Ishikawa (cell line): ENCODE data around the gene KIF3C.

Source experiments
- CEBPB ChIP-seq: IDR thresholded peaks from 2 replicates; pipeline ENCODE4 v1.6.1; 2012
- CREB1 ChIP-seq: IDR thresholded peaks from 2 replicates; pipeline ENCODE4 v1.6.1; 2012; ENCODE audit warnings: low read depth
- EGR1 ChIP-seq: IDR thresholded peaks from 2 replicates; pipeline ENCODE4 v1.6.1; 2012
- EP300 ChIP-seq: IDR thresholded peaks from 2 replicates; pipeline ENCODE4 v1.6.1; 2012; ENCODE audit warnings: borderline replicate concordance
- FOXM1 ChIP-seq: IDR thresholded peaks from 2 replicates; pipeline ENCODE4 v1.6.1; 2012; ENCODE audit warnings: low read depth, borderline replicate concordance
- NFIC ChIP-seq: IDR thresholded peaks from 2 replicates; pipeline ENCODE4 v1.6.1; 2012
- RAD21 ChIP-seq: IDR thresholded peaks from 2 replicates; pipeline ENCODE4 v1.6.1; 2012; ENCODE audit warnings: low read depth
- TAF1 ChIP-seq: IDR thresholded peaks from 2 replicates; pipeline ENCODE4 v1.6.1; 2012; ENCODE audit warnings: low read depth, mild to moderate bottlenecking
- TEAD4 ChIP-seq: IDR thresholded peaks from 2 replicates; pipeline ENCODE4 v1.6.1; 2012
- TF ChIP-seq, protein P1 (sequence below): IDR thresholded peaks from 2 replicates; pipeline ENCODE4 v1.6.1; 2012; ENCODE audit warnings: low read depth, mild to moderate bottlenecking
- TF ChIP-seq, protein P2 (sequence below): IDR thresholded peaks from 2 replicates; pipeline ENCODE4 v1.6.1; 2012
- TF ChIP-seq, protein P3 (sequence below): IDR thresholded peaks from 2 replicates; pipeline ENCODE4 v1.6.1; 2012

DNA sequence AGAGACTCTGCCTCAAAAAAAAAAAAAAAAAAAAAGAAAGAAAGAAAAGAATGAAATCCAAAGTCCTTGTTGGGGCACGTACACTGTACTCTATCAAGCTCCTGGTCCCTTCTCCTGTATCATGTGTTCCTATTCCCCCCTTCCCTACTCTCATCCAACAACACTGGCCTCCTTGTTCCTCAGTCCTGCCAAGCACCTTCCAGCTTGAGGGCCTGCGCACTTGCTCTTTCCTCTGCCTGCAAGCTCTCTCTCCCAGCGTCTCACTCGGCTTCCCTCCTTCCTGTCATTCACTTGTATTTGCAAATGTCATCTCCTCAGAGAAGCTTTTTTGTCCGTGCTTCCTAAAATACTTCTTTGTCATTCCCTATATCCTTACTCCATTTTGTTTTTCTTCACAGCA lies 10.8 kb upstream of the KIF3C start:
- TF ChIP-seq CEBPB (no peak), FOXM1 (no peak), TAF1 (no peak), NFIC (no peak), EP300 (no peak), TEAD4 (no peak), EGR1 (no peak), RAD21 (no peak), CREB1 (no peak)
- TF ChIP-seq, protein P1, sequence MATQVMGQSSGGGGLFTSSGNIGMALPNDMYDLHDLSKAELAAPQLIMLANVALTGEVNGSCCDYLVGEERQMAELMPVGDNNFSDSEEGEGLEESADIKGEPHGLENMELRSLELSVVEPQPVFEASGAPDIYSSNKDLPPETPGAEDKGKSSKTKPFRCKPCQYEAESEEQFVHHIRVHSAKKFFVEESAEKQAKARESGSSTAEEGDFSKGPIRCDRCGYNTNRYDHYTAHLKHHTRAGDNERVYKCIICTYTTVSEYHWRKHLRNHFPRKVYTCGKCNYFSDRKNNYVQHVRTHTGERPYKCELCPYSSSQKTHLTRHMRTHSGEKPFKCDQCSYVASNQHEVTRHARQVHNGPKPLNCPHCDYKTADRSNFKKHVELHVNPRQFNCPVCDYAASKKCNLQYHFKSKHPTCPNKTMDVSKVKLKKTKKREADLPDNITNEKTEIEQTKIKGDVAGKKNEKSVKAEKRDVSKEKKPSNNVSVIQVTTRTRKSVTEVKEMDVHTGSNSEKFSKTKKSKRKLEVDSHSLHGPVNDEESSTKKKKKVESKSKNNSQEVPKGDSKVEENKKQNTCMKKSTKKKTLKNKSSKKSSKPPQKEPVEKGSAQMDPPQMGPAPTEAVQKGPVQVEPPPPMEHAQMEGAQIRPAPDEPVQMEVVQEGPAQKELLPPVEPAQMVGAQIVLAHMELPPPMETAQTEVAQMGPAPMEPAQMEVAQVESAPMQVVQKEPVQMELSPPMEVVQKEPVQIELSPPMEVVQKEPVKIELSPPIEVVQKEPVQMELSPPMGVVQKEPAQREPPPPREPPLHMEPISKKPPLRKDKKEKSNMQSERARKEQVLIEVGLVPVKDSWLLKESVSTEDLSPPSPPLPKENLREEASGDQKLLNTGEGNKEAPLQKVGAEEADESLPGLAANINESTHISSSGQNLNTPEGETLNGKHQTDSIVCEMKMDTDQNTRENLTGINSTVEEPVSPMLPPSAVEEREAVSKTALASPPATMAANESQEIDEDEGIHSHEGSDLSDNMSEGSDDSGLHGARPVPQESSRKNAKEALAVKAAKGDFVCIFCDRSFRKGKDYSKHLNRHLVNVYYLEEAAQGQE = no peak
- TF ChIP-seq, protein P2, sequence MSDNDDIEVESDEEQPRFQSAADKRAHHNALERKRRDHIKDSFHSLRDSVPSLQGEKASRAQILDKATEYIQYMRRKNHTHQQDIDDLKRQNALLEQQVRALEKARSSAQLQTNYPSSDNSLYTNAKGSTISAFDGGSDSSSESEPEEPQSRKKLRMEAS = no peak
- TF ChIP-seq, protein P3, sequence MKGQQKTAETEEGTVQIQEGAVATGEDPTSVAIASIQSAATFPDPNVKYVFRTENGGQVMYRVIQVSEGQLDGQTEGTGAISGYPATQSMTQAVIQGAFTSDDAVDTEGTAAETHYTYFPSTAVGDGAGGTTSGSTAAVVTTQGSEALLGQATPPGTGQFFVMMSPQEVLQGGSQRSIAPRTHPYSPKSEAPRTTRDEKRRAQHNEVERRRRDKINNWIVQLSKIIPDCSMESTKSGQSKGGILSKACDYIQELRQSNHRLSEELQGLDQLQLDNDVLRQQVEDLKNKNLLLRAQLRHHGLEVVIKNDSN = no peak
